IMR-90 (cell line): ENCODE data around the gene SNX30. TPM values are rescaled to one million over a fixed set of nuclear protein-coding genes. Genes with fewer than 3 reads are reported as not detected.
A peak's percentile ranks its signal among the peaks of the same experiment; 100 is the strongest.

ENCODE experiments used
- ATAC-seq: fragments of 200-7000 bp; cut with Tn5 transposase; 2 replicates; pipeline ENCODE4 v1.9.1; 2020; ENCODE audit warnings: low read depth, mild to moderate bottlenecking, moderate library complexity
- BruUV-seq: library from RNA; stranded (reverse); fragments of 400-500 nt; replicated peaks from 2 replicates; lab custom pipeline; 2021; lab: Mats Ljungman, UMichigan
- CTCF ChIA-PET: fragments of 300-600 bp; formaldehyde crosslinking; extraction: SDS; loops from one replicate; lab custom pipeline; 2021; ENCODE audit warnings: antibody characterized with exemption; lab: Yijun Ruan, JAX
- POLR2A ChIA-PET: fragments of 300-600 bp; sonication (Branson Sonifier 250); formaldehyde crosslinking; loops from one replicate; lab custom pipeline; 2022; ENCODE audit warnings: antibody characterized with exemption; ENCODE audit not compliant: unreplicated experiment; lab: Charles Lee
- DNase-seq: peaks from one replicate; pipeline ENCODE4 v3.0.0; 2013
- H2AFZ ChIP-seq: replicated peaks from 2 replicates; pipeline ENCODE3; 2013; ENCODE audit warnings: low read length, mild to moderate bottlenecking; ENCODE audit not compliant: poor library complexity
- H2AK5ac ChIP-seq: 2 replicates; pipeline ENCODE4 v1.6.1; 2013; ENCODE audit warnings: low read depth, low read length, inconsistent platforms
- H2AK9ac ChIP-seq: replicated peaks from 2 replicates; pipeline ENCODE3; 2013; ENCODE audit warnings: mild to moderate bottlenecking, low read depth, low read length, moderate library complexity; ENCODE audit not compliant: poor library complexity
- H2BK120ac ChIP-seq: 2 replicates; pipeline ENCODE4 v1.6.1; 2013; ENCODE audit warnings: low read depth, low read length, inconsistent platforms
- H2BK15ac ChIP-seq: 3 replicates; pipeline ENCODE4 v1.6.1; 2013; ENCODE audit warnings: low read depth, low read length, inconsistent platforms
- H2BK20ac ChIP-seq: 2 replicates; pipeline ENCODE4 v1.6.1; 2013; ENCODE audit warnings: low read depth, mild to moderate bottlenecking, inconsistent platforms, low read length, moderate library complexity
- H2BK5ac ChIP-seq: 2 replicates; pipeline ENCODE4 v1.6.1; 2013; ENCODE audit warnings: mild to moderate bottlenecking, low read depth, low read length, inconsistent platforms; ENCODE audit not compliant: poor library complexity, severe bottlenecking
- H3K14ac ChIP-seq: replicated peaks from 2 replicates; pipeline ENCODE4 v1.6.1; 2013; ENCODE audit warnings: low read depth, low read length, inconsistent platforms
- H3K18ac ChIP-seq: 2 replicates; pipeline ENCODE4 v1.6.1; 2013; ENCODE audit warnings: low read depth, low read length, control low read depth
- H3K23ac ChIP-seq: 2 replicates; pipeline ENCODE4 v1.6.1; 2013; ENCODE audit warnings: low read depth, low read length, inconsistent platforms
- H3K27ac ChIP-seq: 2 replicates; pipeline ENCODE4 v1.5.1; 2013; ENCODE audit warnings: mild to moderate bottlenecking, control low read depth, low read length; ENCODE audit not compliant: insufficient read depth
- H3K27me3 ChIP-seq: 2 replicates; pipeline ENCODE4 v1.6.1; 2013; ENCODE audit warnings: low read length; ENCODE audit not compliant: control insufficient read depth, insufficient read depth
- H3K36me3 ChIP-seq: 2 replicates; pipeline ENCODE4 v1.6.1; 2013; ENCODE audit warnings: low read length, mixed read lengths; ENCODE audit not compliant: control insufficient read depth, insufficient read depth
- H3K4ac ChIP-seq: 2 replicates; pipeline ENCODE4 v1.6.1; 2013; ENCODE audit warnings: low read depth, low read length, inconsistent platforms
- H3K4me1 ChIP-seq: 2 replicates; pipeline ENCODE4 v1.6.1; 2013; ENCODE audit warnings: low read length, mixed read lengths; ENCODE audit not compliant: control insufficient read depth, insufficient read depth
- H3K4me2 ChIP-seq: 2 replicates; pipeline ENCODE4 v1.6.1; 2013; ENCODE audit warnings: low read depth, mild to moderate bottlenecking, control low read depth, low read length, moderate library complexity
- H3K4me3 ChIP-seq: 2 replicates; pipeline ENCODE4 v1.5.1; 2013; ENCODE audit warnings: low read depth, mild to moderate bottlenecking, control low read depth, low read length, moderate library complexity; ENCODE audit not compliant: insufficient read depth
- H3K56ac ChIP-seq: 2 replicates; pipeline ENCODE4 v1.6.1; 2013; ENCODE audit warnings: low read length, inconsistent platforms; ENCODE audit not compliant: insufficient read depth; ENCODE audit errors: extremely low read depth
- H3K79me1 ChIP-seq, 2 experiments: 2 replicates each; pipeline ENCODE4 v1.6.1; 2013; ENCODE audit warnings: low read length in 2 of 2, inconsistent platforms in 1 of 2, low read depth in 1 of 2
- H3K9ac ChIP-seq: 2 replicates; pipeline ENCODE4 v1.6.1; 2013; ENCODE audit warnings: low read depth, low read length, control low read depth
- H3K9me1 ChIP-seq: 2 replicates; pipeline ENCODE4 v1.6.1; 2013; ENCODE audit warnings: low read length, inconsistent platforms; ENCODE audit not compliant: insufficient read depth
- H3K9me3 ChIP-seq: 2 replicates; pipeline ENCODE4 v1.6.1; 2013; ENCODE audit warnings: low read length; ENCODE audit not compliant: control insufficient read depth, insufficient read depth
- H4K20me1 ChIP-seq: 2 replicates; pipeline ENCODE4 v1.6.1; 2013; ENCODE audit warnings: low read length, inconsistent platforms; ENCODE audit not compliant: insufficient read depth
- H4K5ac ChIP-seq: 2 replicates; pipeline ENCODE4 v1.6.1; 2013; ENCODE audit warnings: mild to moderate bottlenecking, low read depth, low read length, control low read depth
- H4K8ac ChIP-seq, 2 experiments: 2 replicates each; pipeline ENCODE4 v1.6.1; 2013; ENCODE audit warnings: low read depth in 2 of 2, low read length in 2 of 2, control low read depth in 1 of 2, inconsistent platforms in 1 of 2
- H4K91ac ChIP-seq: 2 replicates; pipeline ENCODE4 v1.6.1; 2013; ENCODE audit warnings: low read depth, low read length, inconsistent platforms; ENCODE audit not compliant: insufficient read depth
- CEBPB ChIP-seq: IDR thresholded peaks from 2 replicates; pipeline ENCODE4 v1.6.1; 2012; ENCODE audit warnings: low read depth, low read length, improper control_type of control experiment
- CHD1 ChIP-seq: IDR thresholded peaks from 2 replicates; pipeline ENCODE4 v1.6.1; 2012; ENCODE audit warnings: low read depth, low read length, improper control_type of control experiment
- FOS ChIP-seq: fragments of 150-350 bp; IDR thresholded peaks from 2 replicates; pipeline ENCODE4 v1.6.1; 2016; ENCODE audit warnings: low read depth, low read length
- MAFK ChIP-seq: IDR thresholded peaks from 2 replicates; pipeline ENCODE4 v1.6.1; 2012; ENCODE audit warnings: low read depth, low read length, improper control_type of control experiment
- MAZ ChIP-seq: IDR thresholded peaks from 2 replicates; pipeline ENCODE4 v1.6.1; 2012; ENCODE audit warnings: low read depth, mild to moderate bottlenecking, low read length, improper control_type of control experiment, moderate library complexity, borderline replicate concordance
- MXI1 ChIP-seq: IDR thresholded peaks from 2 replicates; pipeline ENCODE4 v1.6.1; 2012; ENCODE audit warnings: low read depth, mild to moderate bottlenecking, low read length, moderate library complexity, borderline replicate concordance
- RFX5 ChIP-seq: IDR thresholded peaks from 2 replicates; pipeline ENCODE4 v1.8.0; 2012; ENCODE audit warnings: low read depth, mild to moderate bottlenecking, low read length, moderate library complexity
- SMC3 ChIP-seq: fragments of 150-350 bp; IDR thresholded peaks from 2 replicates; pipeline ENCODE4 v1.6.1; 2016; ENCODE audit warnings: low read depth, mild to moderate bottlenecking, antibody characterized with exemption, low read length, moderate library complexity
- USF2 ChIP-seq: fragments of 150-350 bp; IDR thresholded peaks from 2 replicates; pipeline ENCODE4 v1.6.1; 2017; ENCODE audit warnings: mild to moderate bottlenecking, antibody characterized with exemption, low read length, low read depth
- WGBS, 2 experiments: methylation state at CpG; one replicate each; pipeline versions ENCODE4 v1.1.5 to v1.1.7; 2013; ENCODE audit warnings: missing lambda C conversion rate in 2 of 2; ENCODE audit not compliant: insufficient read length in 1 of 2; ENCODE audit errors: extremely low coverage in 2 of 2; 5-methylcytosine and 5-hydroxymethylcytosine counted together
- dilution Hi-C: fragments of 300-500 bp; cut with HindIII; formaldehyde crosslinking; loops from one replicate; pipeline ENCODE4 v1.14.3; 2018; ENCODE audit warnings: low sequenced_read_pairs; ENCODE audit not compliant: unreplicated experiment
- in situ Hi-C: fragments of 300-500 bp; cut with MboI; formaldehyde crosslinking; loops from 3 replicates; pipeline ENCODE4 v1.14.3; 2019; ENCODE audit warnings: low sequenced_read_pairs, inconsistent platforms, mixed read lengths
- intact Hi-C: fragments of 100-400 bp; cut with micrococcal nuclease; formaldehyde crosslinking; loops from 2 replicates; pipeline ENCODE4 v1.10.0; 2022
- polyA plus RNA-seq, 3 experiments: library from polyadenylated mRNA; depleted of rRNA; stranded (reverse); fragments of >200 nt; gene quantifications; 2 replicates each; pipeline ENCODE4 v1.2.3, GENCODE V29; 2012; ENCODE audit warnings: low replicate concordance in 1 of 3
- total RNA-seq: library from RNA; depleted of rRNA; stranded (reverse); fragments of >200 nt; gene quantifications from 2 replicates; pipeline ENCODE4 v1.2.3, GENCODE V29; 2012

Gene SNX30
- total and polyA plus RNA-seq, 2 of the 4 experiments (the other 2 are of a cell fraction), result 8.0 to 18.8 TPM

DNA sequence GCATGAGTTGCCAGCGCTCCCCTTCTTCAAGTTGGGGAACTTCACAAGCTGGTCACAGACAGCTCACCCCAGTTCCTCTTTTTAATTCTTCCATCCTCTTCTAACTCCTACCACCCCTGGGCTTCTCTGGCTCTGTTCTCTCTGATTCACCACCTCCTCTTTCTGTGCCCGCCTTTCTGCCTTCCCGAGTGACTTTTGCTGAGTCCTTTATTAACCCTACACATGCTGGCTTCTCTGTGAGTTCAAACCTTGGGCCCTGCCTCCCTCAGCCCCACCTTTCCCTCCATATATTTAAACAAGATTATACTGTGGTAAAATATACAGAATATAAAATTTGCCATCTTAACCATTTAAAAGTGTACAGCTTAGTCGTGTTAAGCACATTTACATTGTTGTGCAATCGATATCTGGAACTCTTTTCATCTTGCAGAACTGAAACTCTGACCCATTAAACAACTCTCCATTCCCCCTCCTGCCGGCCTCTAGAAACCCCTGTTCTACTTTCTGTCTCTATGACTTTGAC, 108.1 kb downstream of the SNX30 start:
- dilution Hi-C loops (no loop called here), in situ Hi-C loops (no loop called here), intact Hi-C loops (no loop called here)
- H3K79me1 ChIP-seq, result peaks cover 0 to 7% of the 10 kb centered on the region in 2 experiments; a peak in 2 of 4 replicates
- no peak overlapping the region for H4K8ac ChIP-seq
- no peak overlapping the region for H3K4me2 ChIP-seq
- peaks cover 15% of the 10 kb centered on the region for H3K4me1 ChIP-seq
- no peak overlapping the region for H3K23ac ChIP-seq
- H2AFZ ChIP-seq, result no peak overlapping the region
- H3K4me3 ChIP-seq, result no peak overlapping the region
- BruUV-seq, result no TSS peak
- WGBS, 2 experiments, result no CpG with 5 or more reads among the region's 6 CpGs
- no peak overlapping the region for H2AK9ac ChIP-seq
- TF ChIP-seq CHD1, result no peak
- TF ChIP-seq MAFK, result 0 out of 2 replicates have a peak, but pooled peaks have one; percentile 3
- no peak for TF ChIP-seq RFX5
- no peak for TF ChIP-seq USF2
- TF ChIP-seq FOS, result no peak
- no peak for TF ChIP-seq MXI1
- TF ChIP-seq SMC3, result no peak
- no peak for TF ChIP-seq MAZ
- TF ChIP-seq CEBPB, result peak; percentile 91
- no peak overlapping the region for H4K5ac ChIP-seq
- H3K36me3 ChIP-seq, result peaks cover 4% of the 10 kb centered on the region; the same call in 1 of the 2 replicates
- CTCF ChIA-PET, result interaction anchor here (1.1 kb wide), 1 partner anchor 44 kb away, joined by 4 read pairs; no protein-coding TSS in a partner anchor
- H2BK5ac ChIP-seq, result no peak overlapping the region
- H3K4ac ChIP-seq, result no peak overlapping the region
- H3K56ac ChIP-seq, result no peak overlapping the region
- DNase-seq (peak; percentile 16), ATAC-seq (no peak)
- H3K27me3 ChIP-seq, result no peaks in the 10 kb centered on the region
- H4K91ac ChIP-seq, result no peak overlapping the region
- no peak overlapping the region for H2AK5ac ChIP-seq
- no peak overlapping the region for H2BK20ac ChIP-seq
- H3K18ac ChIP-seq, result no peak overlapping the region
- no peak overlapping the region for H2BK120ac ChIP-seq
- H3K9me1 ChIP-seq, result peaks cover 8% of the 10 kb centered on the region
- H3K14ac ChIP-seq, result no peak overlapping the region
- H2BK15ac ChIP-seq, result no peak overlapping the region
- H4K20me1 ChIP-seq, result no peaks in the 10 kb centered on the region
- no peaks in the 10 kb centered on the region for H3K9me3 ChIP-seq
- POLR2A ChIA-PET, result no interaction called here
- H3K9ac ChIP-seq, result no peak overlapping the region
- H3K27ac ChIP-seq, result no peak overlapping the region
